GM12878 (cell line): ENCODE measurements around the gene MCEE. TPM values are rescaled to one million over a fixed set of nuclear protein-coding genes. Genes with fewer than 3 reads are reported as not detected.
A peak's percentile ranks its signal among the peaks of the same experiment; 100 is the strongest.

Experiments
- ATF7 ChIP-seq: fragments of 450-650 bp; IDR thresholded peaks from 2 replicates; pipeline ENCODE4 v1.6.1; 2016; ENCODE audit warnings: low read depth, mild to moderate bottlenecking
- BACH1 ChIP-seq: fragments of 450-650 bp; IDR thresholded peaks from 2 replicates; pipeline ENCODE4 v1.6.1; 2017; ENCODE audit warnings: mild to moderate bottlenecking, borderline replicate concordance
- ELK1 ChIP-seq: IDR thresholded peaks from 2 replicates; pipeline ENCODE4 v1.6.1; 2012; ENCODE audit warnings: low read depth, low read length, improper control_type of control experiment
- IRF3 ChIP-seq: fragments of 450-650 bp; IDR thresholded peaks from 2 replicates; pipeline ENCODE4 v1.6.1; 2014; ENCODE audit warnings: mild to moderate bottlenecking
- MEF2A ChIP-seq: IDR thresholded peaks from 2 replicates; pipeline ENCODE4 v1.6.1; 2011; ENCODE audit warnings: low read depth, mild to moderate bottlenecking, low read length, moderate library complexity; ENCODE audit not compliant: insufficient read depth
- PAX5 ChIP-seq: IDR thresholded peaks from 2 replicates; pipeline ENCODE4 v1.6.1; 2011; ENCODE audit warnings: low read depth, low read length, borderline replicate concordance
- POLR2A ChIP-seq: IDR thresholded peaks from 2 replicates; pipeline ENCODE4 v1.6.1; 2011; ENCODE audit warnings: low read depth, mild to moderate bottlenecking, low read length
- POLR2AphosphoS2 ChIP-seq: IDR thresholded peaks from 2 replicates; pipeline ENCODE4 v1.6.1; 2011; ENCODE audit warnings: low read depth, mild to moderate bottlenecking, low read length, improper control_type of control experiment, moderate library complexity
- SKIL ChIP-seq: fragments of 450-650 bp; IDR thresholded peaks from 2 replicates; pipeline ENCODE4 v1.6.1; 2017; ENCODE audit warnings: mild to moderate bottlenecking, low read depth, inconsistent platforms; ENCODE audit not compliant: poor library complexity, severe bottlenecking
- TCF12 ChIP-seq: IDR thresholded peaks from 2 replicates; pipeline ENCODE4 v1.6.1; 2011; ENCODE audit warnings: low read depth, mild to moderate bottlenecking, low read length
- ZBTB40 ChIP-seq: fragments of 450-650 bp; IDR thresholded peaks from 2 replicates; pipeline ENCODE4 v1.6.1; 2016; ENCODE audit warnings: mild to moderate bottlenecking, moderate library complexity, borderline replicate concordance
- ZNF687 ChIP-seq: fragments of 450-650 bp; IDR thresholded peaks from 2 replicates; pipeline ENCODE4 v1.6.1; 2017; ENCODE audit warnings: mild to moderate bottlenecking, moderate library complexity
- polyA plus RNA-seq, 11 experiments: library from polyadenylated mRNA; depleted of rRNA in 4 of 11; unstranded in 6 of 11; stranded (reverse) in 5 of 11; fragments of >200 nt; fragmentation: Nextera tagmentation in 4 of 11; fragmentation: Illumina TruSeq in 1 of 11; extraction: Ambion mirVana in 4 of 11; extraction: Trizol in 1 of 11; gene quantifications; 1 replicate in 1 of 11; 2 replicates in 10 of 11; pipeline versions ENCODE4 v1.2.1 to v1.2.3, GENCODE V29; 2011 to 2016; ENCODE audit warnings: inconsistent platforms in 2 of 11, missing spikeins in 2 of 11, low read depth in 1 of 11
- total RNA-seq, 4 experiments: library from RNA; depleted of rRNA in 3 of 4; stranded (reverse); fragments of >200 nt in 3 of 4; fragmentation: Illumina TruSeq in 1 of 4; extraction: Trizol in 1 of 4; gene quantifications; 2 replicates each; pipeline versions ENCODE4 v1.2.1 to v1.2.3, GENCODE V29; 2013 to 2021
- TF ChIP-seq, protein P1 (sequence below): IDR thresholded peaks from 2 replicates; pipeline ENCODE4 v1.6.1; 2012; ENCODE audit warnings: low read depth, low read length, improper control_type of control experiment

MCEE gene
- total and polyA plus RNA-seq, 10 of the 15 experiments (the other 5 are each of a cell fraction or from before 2014, with no cell fraction given) = 17.3 to 63.4 (median 20.9) TPM

DNA sequence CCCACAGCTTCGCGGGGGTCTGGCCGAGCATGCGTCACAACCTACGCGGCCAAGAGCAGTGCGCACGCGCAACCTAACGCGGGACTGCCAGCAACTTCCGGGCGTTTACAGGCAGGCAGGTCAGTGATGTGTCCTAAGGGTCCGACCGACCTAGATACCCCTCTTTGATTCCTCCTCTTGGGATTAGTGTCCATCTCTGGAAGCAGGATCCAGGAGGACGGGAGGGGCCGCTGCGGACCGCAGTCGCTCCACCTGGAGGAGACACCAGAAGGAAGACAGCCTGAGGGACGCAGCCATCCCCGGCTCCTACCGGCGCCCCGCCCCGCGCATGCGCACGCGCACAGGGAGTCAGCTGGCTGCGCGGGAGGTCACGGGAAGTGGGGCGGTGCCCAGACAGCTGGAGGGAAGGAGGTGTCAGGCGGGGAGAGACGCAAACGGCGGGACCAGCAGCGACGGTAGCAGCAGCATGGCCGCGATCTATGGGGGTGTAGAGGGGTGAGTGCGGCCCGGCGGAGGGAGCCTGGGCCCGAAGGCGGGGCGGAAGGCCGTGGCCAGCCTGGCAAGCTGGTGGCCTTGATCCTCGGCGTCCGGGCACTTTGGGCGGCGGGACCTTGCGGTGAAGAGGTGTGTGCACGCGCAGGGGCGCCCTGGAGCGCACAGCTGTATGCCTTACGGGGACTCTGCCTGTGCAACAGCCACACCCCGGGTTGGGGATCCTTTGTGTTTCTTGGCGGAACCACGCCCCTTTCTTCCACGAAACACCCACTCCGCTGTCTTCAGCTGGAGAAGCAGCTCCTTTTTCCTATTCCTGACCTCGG is 61.6 kb downstream of the MCEE start, which contains the start of gene NAGK (continued):
- TF ChIP-seq, protein P1, sequence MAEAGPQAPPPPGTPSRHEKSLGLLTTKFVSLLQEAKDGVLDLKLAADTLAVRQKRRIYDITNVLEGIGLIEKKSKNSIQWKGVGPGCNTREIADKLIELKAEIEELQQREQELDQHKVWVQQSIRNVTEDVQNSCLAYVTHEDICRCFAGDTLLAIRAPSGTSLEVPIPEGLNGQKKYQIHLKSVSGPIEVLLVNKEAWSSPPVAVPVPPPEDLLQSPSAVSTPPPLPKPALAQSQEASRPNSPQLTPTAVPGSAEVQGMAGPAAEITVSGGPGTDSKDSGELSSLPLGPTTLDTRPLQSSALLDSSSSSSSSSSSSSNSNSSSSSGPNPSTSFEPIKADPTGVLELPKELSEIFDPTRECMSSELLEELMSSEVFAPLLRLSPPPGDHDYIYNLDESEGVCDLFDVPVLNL = peak; percentile 66; the same call in 1 of the 2 replicates
- 0 out of 2 replicates have a peak, but pooled peaks have one; percentile 42 for TF ChIP-seq ATF7
- 0 out of 2 replicates have a peak, but pooled peaks have one; percentile 17 for TF ChIP-seq MEF2A
- peak; percentile 88 for TF ChIP-seq TCF12
- TF ChIP-seq PAX5 = 0 out of 2 replicates have a peak, but pooled peaks have one; percentile 15
- TF ChIP-seq IRF3 = peak; percentile 54; the same call in 1 of the 2 replicates
- TF ChIP-seq ELK1 = peak; percentile 73
- peak; percentile 96 for TF ChIP-seq POLR2AphosphoS2
- TF ChIP-seq ZBTB40 = peak; percentile 73; the same call in 1 of the 2 replicates
- peak; percentile 100 for TF ChIP-seq POLR2A
- TF ChIP-seq ZNF687 = peak; percentile 85; the same call in 1 of the 2 replicates
- peak; percentile 58; the same call in 1 of the 2 replicates for TF ChIP-seq BACH1
- TF ChIP-seq SKIL = no peak
